Gastrocnemius medialis (tissue), 4 donors: ENCODE data around the gene PLEKHH2.

ENCODE experiments used
- CTCF ChIP-seq, 5 experiments: fragments of 450-650 bp in 3 of 5; fragments of 200-600 bp in 2 of 5; sonication (generic) in 2 of 5; IDR thresholded peaks in 4 of 5; conservative IDR thresholded peaks in 1 of 5; 1 replicate in 4 of 5; 2 replicates in 1 of 5; pipeline ENCODE4 v1.5.1; 2016 to 2019; ENCODE audit warnings: antibody characterized with exemption in 5 of 5, mild to moderate bottlenecking in 3 of 5, moderate library complexity in 3 of 5
- POLR2A ChIP-seq, 2 donors: fragments of 450-650 bp; IDR thresholded peaks; one replicate each; pipeline ENCODE4 v1.6.1; 2017; ENCODE audit warnings: antibody characterized with exemption in 2 of 2, mild to moderate bottlenecking in 2 of 2, moderate library complexity in 2 of 2

GRCh38 chr2:43648994-43649701 is 12.1 kb downstream of the PLEKHH2 start:
- no peak for TF ChIP-seq CTCF (IDR thresholded peaks at IDR 0.05 in 4 of 5, conservative IDR thresholded peaks at IDR 0.05 in 1 of 5)
- TF ChIP-seq POLR2A (IDR thresholded peaks at IDR 0.05) = no peak
